Lower leg skin (tissue), 3 donors: ENCODE data around the gene HERPUD1.

ENCODE experiments used
- CTCF ChIP-seq, 3 donors: fragments of 450-650 bp; IDR thresholded peaks; one replicate each; pipeline ENCODE4 v1.5.1; 2016; ENCODE audit warnings: antibody characterized with exemption in 3 of 3, mild to moderate bottlenecking in 3 of 3, moderate library complexity in 2 of 3
- POLR2A ChIP-seq, 2 donors: fragments of 450-650 bp; IDR thresholded peaks; one replicate each; pipeline ENCODE4 v1.6.1; 2016 to 2017; ENCODE audit warnings: antibody characterized with exemption in 2 of 2, mild to moderate bottlenecking in 1 of 2, moderate library complexity in 1 of 2

- TF ChIP-seq POLR2A (IDR thresholded peaks at IDR 0.05) (no peak), CTCF (IDR thresholded peaks at IDR 0.05) (no peak)
Measured at GRCh38 chr16:56994311-56994710, 62.4 kb downstream of the HERPUD1 start.
